ENCODE data around the gene ORAI1.
"Not testable (repeated sequence)": the region's sequence is repeated elsewhere in the genome, so short reads cannot be mapped to it uniquely, and the experiment has no call there.

Gene ORAI1

GRCh38 chr12:121608301-121608700 is 18.0 kb upstream of the ORAI1 start:
- DNase-seq = no peak

GRCh38 chr12:121610239-121611149 is 15.8 kb upstream of the ORAI1 start:
- no peak for DNase-seq

- DNase-seq = no peak
Observed at GRCh38 chr12:121611306-121611705, 15.0 kb upstream of the ORAI1 start.

- DNase-seq = no peak
Observed at GRCh38 chr12:121613462-121613861, 12.9 kb upstream of the ORAI1 start.

GRCh38 chr12:121614872-121615467 is 11.4 kb upstream of the ORAI1 start:
- DNase-seq = no peak

GRCh38 chr12:121618659-121619233 is 7.6 kb upstream of the ORAI1 start:
- DNase-seq = no peak

- DNase-seq = no peak
Observed at GRCh38 chr12:121620333-121620891, 5.9 kb upstream of the ORAI1 start.

GRCh38 chr12:121626853-121627640 is 717 bp downstream of the ORAI1 start:
- peak; percentile 24 to 54 for DNase-seq

GRCh38 chr12:121628037-121628436 is 1.7 kb downstream of the ORAI1 start:
- DNase-seq = no peak

- DNase-seq = no peak
Observed at GRCh38 chr12:121628536-121628935, 2.2 kb downstream of the ORAI1 start.

GRCh38 chr12:121630791-121631355 is 4.5 kb downstream of the ORAI1 start:
- no peak for DNase-seq

- DNase-seq = no peak
Observed at GRCh38 chr12:121632069-121632970, 6.0 kb downstream of the ORAI1 start.

- not testable (repeated sequence) for DNase-seq
Observed at GRCh38 chr12:121633833-121634196, 7.5 kb downstream of the ORAI1 start.

GRCh38 chr12:121634836-121635235 is 8.5 kb downstream of the ORAI1 start:
- DNase-seq = no peak

- no peak for DNase-seq
Observed at GRCh38 chr12:121637231-121637914, 11.0 kb downstream of the ORAI1 start.

GRCh38 chr12:121638298-121639202 is 12.2 kb downstream of the ORAI1 start:
- no peak for DNase-seq

GRCh38 chr12:121641343-121641630 is 15.0 kb downstream of the ORAI1 start:
- no peak for DNase-seq

GRCh38 chr12:121648458-121649028 is 22.2 kb downstream of the ORAI1 start:
- no peak for DNase-seq

GRCh38 chr12:121649322-121649721 is 23.0 kb downstream of the ORAI1 start:
- DNase-seq = no peak

Measured in NCI-H524 (cell line).